Inferior parietal cortex (tissue), 1 donor: Measurements from ENCODE around the gene BFSP2.

Experiments used
- DNase-seq: peaks from one replicate; pipeline ENCODE4 v3.0.0-alpha.2; 2016; ENCODE audit errors: extremely low spot score

The BFSP2 gene

DNA sequence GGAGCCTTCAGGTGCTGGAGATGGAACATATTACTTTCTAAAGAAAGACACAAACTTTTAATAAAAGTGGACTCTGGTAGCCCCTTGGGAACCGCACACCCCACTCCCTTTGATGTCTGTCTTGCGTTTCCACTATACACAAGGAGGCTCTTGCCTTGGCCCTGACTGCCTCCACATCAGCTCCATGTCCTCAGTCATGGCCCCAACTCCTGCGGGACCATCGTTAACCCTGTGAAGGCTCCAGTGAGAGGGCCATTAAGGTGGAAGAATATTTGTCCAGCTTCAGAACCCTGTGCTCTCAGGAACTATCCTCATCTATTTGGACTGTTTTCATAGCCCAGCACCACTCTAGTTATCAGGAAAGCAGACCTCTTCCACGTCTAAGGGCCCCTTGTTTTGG lies 16.1 kb upstream of the BFSP2 start:
- DNase-seq = no peak

DNA sequence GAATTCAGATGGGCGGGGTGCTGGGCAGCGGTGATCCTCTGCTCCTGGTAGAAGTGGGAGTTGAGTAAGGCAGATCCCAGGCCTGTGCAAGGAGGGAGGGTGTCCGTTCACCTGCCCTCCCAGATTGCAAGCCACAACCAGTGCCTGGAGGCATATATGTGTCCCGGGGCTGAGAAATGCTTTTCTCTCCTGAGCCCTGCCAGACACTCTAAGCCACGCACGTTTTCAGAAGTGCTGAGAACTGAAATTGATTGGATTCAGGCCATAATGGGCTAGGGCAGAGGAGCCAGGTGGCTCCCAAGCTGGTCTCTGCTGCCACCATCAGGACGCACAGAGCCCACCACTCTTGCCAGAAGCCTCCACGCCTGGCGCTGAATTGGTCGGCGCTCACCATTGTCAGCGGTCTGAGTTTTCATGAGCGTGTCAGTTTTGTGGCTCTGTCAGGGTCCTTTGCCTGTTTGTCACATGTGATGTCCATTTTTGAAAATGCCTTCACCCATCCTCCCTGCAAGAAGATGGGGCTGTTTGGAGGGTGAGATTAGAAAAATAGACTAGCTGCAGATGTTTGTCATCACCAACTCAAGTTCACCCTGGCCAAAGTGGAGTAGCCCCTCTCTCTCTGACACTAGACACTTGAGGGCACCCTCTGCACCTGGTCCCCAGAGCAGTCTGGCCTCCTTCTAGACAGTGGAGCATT lies 15.4 kb upstream of the BFSP2 start:
- DNase-seq = peak; percentile 82

- no peak for DNase-seq
These were observed 13.0 kb upstream of the BFSP2 start for GRCh38 chr3:133386876-133387275.

- DNase-seq = no peak
These were observed 12.5 kb upstream of the BFSP2 start for GRCh38 chr3:133387341-133387740.

- no peak for DNase-seq
These were observed 11.0 kb upstream of the BFSP2 start for GRCh38 chr3:133388696-133389395.

GRCh38 chr3:133390715-133391114 lies 9.1 kb upstream of the BFSP2 start:
- no peak for DNase-seq

- no peak for DNase-seq
These were observed 6.7 kb upstream of the BFSP2 start for GRCh38 chr3:133393204-133393603.

- DNase-seq = no peak
These were observed 6.0 kb upstream of the BFSP2 start for GRCh38 chr3:133393691-133394474.

- DNase-seq = no peak
These were observed 5.1 kb upstream of the BFSP2 start for GRCh38 chr3:133394561-133395311.

DNA sequence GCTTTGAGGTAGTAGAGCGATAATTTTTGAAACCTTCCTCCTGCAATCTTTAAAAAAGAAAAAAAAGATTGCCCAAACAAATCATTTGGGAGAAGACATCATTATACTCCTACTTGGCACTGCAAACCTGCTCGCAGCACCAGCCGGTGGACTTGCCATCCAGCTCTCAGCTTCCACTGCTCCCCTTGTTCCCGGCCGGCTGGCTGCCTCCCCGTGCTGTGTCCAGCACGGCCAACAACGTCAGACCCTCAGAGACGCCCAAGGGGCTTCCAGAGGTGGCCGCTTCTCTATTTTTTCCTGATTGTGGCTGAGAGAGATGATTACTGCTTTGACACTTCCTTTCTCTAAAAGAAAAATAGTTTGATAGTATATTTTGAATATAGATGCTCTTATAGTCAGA lies 3.0 kb upstream of the BFSP2 start:
- no peak for DNase-seq

DNA sequence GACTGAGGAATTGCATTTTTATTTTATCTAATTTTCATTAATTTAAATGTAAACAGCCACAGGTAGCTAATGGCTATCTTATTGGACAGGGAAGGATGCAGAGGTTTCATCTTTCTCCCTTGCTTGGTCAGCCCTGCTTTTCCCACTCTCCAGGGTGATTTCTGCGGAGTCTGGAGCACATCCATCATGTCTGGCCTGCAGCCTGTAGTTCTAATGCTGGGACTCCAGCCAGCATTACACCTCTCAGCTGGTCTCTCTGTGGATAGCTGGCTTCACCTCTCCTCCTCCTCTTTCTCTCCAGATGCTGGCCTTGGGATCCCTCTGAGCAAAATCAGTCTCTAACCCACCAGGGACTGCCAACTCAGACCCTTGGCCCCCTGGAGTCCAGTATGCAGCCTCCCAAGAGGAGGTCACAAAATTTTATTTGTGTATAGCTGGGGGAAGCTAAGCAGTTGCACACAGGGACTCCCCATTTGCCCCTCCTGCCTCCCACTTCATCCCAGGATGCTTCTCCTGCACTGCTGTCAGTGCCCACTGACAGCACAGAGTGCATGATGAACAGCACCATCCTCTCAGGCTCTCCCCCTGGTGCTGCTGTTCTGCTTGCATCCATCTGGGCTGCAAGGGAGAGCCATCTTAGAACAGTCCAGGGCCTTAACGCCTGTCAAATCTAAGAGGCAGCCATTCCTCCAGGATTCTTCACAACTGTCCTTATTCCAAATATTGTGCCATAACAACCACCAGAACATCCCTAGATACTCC lies 1.7 kb downstream of the BFSP2 start:
- DNase-seq = no peak

DNA sequence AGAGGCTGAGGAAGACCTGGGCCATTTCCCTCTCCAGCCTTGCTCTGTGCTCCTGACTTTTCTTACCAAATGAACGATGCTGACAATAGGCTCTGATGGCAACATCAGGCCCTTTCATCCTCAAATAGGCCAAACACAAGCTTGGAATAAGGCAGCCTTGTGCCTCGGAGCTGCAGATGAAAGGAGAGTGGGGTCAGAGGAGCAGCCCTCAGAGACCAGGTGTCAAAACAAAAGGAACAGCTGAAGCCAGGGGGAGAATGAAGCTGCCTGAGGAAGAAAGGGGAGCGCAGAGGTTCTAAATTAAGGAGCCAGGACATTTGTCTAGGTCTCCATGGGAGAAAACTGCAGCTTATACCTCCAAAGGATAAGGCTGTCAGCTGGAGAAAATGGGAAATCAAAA lies 5.1 kb downstream of the BFSP2 start:
- no peak for DNase-seq

DNA sequence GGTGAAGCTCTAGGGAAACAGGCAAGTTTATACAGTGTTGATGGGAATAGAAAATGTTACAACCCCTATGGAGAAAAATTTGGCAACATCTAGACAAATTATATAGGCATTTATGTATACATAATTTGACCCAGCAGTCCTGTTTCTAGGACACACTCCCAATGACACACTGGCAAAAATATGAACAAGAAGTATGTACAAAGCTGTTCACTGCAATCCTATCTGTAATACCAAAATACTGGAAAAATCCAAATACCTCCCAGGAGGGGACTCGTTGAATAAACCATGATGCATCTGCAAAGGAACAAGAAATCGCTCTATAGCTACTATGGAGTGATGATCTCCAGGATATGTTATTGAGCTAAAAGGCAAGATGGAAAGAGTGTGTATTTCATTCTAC lies 8.5 kb downstream of the BFSP2 start:
- DNase-seq = no peak

DNA sequence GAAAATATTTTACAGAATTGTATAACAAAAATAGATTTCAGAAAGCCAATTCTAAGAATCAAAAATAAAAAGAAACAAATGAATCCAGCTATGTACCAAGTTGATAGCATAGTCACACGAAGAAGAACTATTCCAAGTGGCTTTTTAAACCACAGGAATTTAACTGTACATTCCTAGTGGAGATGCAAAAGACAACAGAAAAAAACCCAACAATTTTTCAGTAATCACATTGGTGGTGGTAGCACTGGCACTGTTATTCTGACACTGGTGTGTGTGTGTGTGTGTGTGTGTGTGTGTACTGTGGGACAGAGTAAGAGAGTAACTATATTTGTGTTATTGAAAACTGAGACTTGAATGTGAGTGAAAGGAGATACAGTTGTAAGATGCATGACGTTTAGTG lies 9.1 kb downstream of the BFSP2 start:
- no peak for DNase-seq

DNA sequence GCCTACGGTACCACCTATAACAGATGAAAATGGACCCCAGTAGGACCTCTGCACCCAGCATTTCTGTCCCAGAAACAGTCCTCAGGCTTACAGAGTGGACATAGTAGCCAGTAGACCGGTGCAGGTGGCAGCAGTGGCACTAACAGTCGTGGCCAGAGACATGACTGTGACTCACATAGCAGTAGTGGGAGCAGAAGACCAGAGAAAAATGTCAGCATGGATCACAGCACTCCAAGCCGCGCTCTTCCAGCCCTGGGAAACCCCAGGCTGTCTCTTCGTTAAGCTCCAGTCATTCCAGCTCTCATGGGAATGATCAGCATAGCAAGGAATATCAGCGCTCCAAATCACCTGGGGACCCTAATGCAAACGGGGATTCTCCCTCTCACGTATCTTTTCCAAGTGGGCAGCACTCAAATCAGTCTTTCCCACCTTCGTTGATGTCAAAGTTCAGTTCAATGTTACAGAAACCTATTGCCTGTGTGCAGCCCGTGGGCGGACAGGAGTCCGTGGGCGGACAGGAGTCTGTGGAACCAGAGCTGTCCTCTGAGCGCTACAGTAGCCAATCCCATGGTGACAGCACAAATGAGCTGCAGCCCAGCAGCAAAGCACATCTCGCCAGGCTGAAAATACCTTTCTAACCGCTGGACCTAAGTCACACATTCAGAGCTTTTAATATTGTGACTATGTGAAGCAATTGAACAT lies 10.5 kb downstream of the BFSP2 start:
- peak; percentile 0 for DNase-seq

DNA sequence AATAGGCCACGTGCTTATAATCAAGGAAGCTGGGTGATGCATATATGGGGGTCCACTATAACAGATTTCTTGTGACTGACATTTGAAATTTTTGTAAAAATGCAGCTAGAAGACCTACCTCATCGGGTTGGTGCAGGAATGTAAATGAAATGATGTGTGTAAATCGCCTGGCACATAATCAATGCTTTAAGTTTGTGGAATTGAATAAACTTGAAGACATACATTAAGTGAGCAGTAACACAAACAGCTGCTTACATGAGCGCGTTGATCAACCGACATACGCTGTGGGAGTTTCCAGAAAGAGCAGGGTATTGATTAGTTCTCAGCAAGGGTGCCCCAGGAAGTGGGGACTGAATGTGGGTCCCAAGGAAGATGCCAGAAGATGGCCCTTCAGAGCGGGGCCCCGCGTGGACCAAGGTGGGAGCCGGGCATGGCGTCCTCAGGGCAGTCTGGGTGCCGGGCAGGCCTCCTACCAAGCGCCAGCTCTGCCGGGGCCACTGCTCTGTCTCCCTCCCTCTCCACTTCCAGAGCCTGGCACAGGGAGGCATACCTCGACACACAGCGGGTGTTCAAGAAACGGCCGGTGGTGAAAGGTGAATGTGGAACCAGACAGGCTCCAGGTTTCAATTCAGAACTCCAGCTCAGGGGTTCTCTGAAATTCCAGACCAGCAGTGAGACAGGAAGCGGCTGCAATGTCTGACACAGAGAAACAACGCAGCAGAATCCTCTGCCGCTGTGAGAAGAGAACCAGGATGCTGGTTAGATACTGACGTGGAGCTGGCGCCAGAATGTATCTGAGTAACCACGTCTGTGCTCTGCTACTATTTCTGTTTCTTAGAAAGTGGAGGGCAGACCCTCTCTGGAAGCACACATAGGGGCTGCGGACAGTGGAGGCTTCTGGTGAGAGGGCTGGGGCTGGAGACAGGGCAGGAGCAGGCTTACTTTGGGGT lies 12.6 kb downstream of the BFSP2 start:
- DNase-seq = no peak

GRCh38 chr3:133413161-133414020 lies 13.5 kb downstream of the BFSP2 start:
- DNase-seq = peak; percentile 69

DNA sequence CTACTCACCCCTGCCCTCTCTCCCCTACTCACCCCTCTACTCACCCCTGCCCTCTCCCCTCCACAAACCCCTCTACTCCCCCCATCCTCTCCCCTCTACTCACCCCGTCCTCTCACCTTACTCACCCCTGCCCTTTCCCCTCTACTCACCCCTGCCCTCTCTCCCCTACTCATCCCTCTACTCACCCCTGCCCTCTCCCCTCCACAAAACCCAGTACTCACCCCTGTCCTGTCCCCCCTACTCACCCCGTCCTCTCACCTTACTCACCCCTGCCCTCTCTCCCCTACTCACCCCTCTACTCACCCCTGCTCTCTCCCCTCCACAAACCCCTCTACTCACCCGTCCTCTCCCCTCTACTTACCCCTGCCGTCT lies 14.2 kb downstream of the BFSP2 start:
- no peak for DNase-seq

DNA sequence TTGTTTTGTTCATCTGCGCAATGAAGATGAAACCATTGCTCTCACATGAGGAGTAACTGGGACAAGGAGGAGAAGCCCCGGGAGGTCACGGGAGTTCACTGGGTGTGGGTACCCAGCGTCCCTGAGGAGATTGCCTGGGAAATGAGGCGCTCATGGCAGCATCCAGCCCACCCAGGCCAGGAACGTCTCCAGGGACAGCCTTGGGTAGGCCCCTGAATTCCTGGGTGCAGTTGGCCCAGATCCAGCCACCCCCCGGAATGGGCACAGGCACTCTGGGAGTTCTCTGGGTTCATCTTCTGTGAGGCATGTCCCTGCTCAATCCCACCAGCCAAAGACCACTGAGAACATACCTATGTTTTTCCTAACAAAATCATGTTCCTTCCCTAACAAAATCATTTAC lies 18.5 kb downstream of the BFSP2 start:
- DNase-seq = no peak
